Subcutaneous adipose tissue (tissue), 4 donors: ENCODE data around the gene AP1S2. TPM values are rescaled to one million over a fixed set of nuclear protein-coding genes. Genes with fewer than 3 reads are reported as not detected.

ENCODE experiments used
- total RNA-seq, 4 donors: library from RNA; depleted of rRNA; stranded (reverse); fragments of >200 nt; gene quantifications; one replicate each; pipeline ENCODE4 v1.1.0, GENCODE V29; 2016
- TF ChIP-seq, protein P1 (sequence below): fragments of 450-650 bp; IDR thresholded peaks from one replicate; pipeline ENCODE4 v1.5.1; 2016; ENCODE audit warnings: low read depth, mild to moderate bottlenecking, control low read depth, antibody characterized with exemption, moderate library complexity

AP1S2 gene
- total RNA-seq, 4 donors from 2014 or later = 50.1 to 101 (median 75.6) TPM

DNA sequence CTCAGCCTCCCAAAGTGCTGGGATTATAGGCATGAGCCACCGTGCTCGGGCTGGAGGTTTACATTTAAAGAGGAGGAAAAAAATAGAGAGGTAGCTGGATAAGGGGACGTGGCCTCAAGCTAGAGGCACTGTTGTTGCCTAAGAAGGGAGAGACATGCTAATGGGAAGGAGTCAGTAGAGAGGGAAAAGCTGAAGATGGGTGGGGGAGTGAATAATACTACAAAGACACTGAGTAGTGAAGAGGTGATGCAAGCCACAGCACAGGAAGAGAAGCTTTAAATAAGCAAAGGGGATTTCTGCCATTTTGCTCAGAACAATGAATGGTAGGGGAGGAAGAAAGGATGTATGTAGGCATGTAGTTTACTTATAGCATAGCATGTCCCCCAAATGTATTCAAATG lies 11.5 kb upstream of the AP1S2 start:
- TF ChIP-seq, protein P1, sequence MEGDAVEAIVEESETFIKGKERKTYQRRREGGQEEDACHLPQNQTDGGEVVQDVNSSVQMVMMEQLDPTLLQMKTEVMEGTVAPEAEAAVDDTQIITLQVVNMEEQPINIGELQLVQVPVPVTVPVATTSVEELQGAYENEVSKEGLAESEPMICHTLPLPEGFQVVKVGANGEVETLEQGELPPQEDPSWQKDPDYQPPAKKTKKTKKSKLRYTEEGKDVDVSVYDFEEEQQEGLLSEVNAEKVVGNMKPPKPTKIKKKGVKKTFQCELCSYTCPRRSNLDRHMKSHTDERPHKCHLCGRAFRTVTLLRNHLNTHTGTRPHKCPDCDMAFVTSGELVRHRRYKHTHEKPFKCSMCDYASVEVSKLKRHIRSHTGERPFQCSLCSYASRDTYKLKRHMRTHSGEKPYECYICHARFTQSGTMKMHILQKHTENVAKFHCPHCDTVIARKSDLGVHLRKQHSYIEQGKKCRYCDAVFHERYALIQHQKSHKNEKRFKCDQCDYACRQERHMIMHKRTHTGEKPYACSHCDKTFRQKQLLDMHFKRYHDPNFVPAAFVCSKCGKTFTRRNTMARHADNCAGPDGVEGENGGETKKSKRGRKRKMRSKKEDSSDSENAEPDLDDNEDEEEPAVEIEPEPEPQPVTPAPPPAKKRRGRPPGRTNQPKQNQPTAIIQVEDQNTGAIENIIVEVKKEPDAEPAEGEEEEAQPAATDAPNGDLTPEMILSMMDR = no peak

- TF ChIP-seq, protein P1 = no peak
Measured at GRCh38 chrX:15864629-15865028, 10.0 kb upstream of the AP1S2 start.

DNA sequence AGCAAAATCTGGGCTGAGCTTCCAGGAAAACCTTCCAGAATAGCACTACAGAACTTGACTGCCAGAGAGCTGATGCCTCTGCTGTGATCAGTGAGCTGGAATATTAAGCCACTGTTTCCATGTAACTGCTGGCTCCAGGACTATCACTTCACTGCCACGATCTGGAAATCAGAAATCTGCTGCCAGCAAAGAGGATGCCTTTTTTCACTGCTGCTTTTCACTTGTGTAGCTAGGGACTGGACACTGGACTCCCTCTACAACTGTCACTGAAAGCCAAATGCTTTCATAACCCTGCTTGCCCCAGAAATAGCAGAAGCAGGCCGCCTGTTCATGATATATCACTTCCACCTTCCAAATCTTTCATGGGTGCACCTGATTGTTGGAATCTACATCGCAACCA lies 9.4 kb upstream of the AP1S2 start:
- TF ChIP-seq, protein P1 = no peak

DNA sequence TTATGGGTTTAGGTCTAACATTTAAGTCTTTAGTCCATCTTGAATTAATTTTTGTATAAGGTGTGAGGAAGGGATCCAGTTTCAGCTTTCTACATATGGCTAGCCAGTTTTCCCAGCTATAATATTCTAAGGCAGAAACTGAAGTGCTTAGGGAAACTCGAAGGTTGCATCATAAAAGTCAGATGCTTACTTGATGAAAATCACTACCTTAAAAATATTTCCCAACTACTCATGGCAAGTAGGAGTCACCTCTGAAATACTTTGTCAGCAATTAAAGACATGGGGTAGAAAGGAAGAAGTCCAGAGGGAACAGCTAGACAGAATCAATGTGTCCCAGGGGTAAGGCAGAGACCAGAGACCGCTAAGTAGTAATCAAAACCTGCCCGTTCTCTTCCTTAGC lies 6.3 kb upstream of the AP1S2 start:
- TF ChIP-seq, protein P1 = no peak

DNA sequence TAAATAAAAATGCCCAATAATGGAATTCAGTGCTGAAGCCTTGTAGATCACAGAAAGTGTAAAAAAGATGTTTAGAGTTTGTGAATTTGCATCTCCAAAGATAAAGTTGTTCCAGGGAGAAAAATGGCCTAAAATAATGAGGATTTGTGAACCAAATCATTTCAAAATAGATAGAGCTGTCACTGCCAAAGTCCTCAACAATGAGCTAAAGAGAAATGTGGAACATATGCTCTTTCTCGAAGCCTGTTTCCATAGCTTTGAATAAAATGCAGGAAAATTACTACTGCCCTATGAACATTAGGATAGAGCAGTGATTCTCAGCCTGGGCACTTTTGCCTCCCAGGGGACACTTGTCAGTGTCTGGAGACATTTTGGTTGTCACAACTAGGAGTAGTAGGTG lies 3.4 kb upstream of the AP1S2 start:
- TF ChIP-seq, protein P1 = no peak

DNA sequence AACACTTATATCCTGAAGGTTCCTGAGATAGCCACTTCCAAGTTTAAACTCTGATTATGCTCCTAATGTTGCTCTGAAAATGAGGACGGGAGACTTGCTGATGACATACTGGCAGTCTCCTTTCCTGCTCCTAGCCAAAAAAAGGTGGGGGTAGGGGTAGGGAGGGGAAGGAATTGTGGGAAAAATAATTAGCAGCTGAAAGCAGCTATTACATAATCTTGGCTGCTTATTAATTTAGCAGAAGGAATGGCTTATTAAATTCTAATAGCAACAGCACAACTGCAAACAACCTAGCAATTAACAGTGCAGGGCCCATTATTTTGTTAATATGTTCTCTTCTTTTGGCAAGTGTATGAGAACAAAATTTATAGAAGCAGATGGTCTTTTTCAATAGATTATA lies 2.0 kb upstream of the AP1S2 start:
- TF ChIP-seq, protein P1 = no peak

DNA sequence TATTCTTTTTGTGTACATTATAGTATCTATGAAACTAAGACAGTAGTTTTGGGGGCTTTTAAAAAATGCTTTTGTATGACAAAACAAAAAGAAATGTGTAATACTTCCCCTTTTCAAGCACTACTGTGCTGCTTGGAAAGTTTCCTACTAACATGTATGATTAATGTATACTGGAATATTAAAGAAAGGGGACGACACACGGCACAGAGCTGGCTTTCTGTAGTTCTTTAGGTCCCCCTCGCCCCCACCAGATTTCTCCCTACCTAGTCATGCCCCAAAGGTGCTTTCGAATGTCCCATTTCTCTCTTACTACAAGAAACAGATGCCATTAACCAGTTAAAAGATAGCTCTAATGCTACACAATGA lies 1.6 kb upstream of the AP1S2 start:
- TF ChIP-seq, protein P1 = no peak
